H1 (cell line): ENCODE measurements around the gene MAPK8IP3.

ENCODE experiments used
- BACH1 ChIP-seq: IDR thresholded peaks from 2 replicates; pipeline ENCODE4 v1.6.1; 2012; ENCODE audit warnings: low read length, improper control_type of control experiment
- CHD1 ChIP-seq: IDR thresholded peaks from 2 replicates; pipeline ENCODE4 v1.6.1; 2012; ENCODE audit warnings: low read depth, low read length, improper control_type of control experiment
- CHD2 ChIP-seq: IDR thresholded peaks from 2 replicates; pipeline ENCODE4 v1.6.1; 2012; ENCODE audit warnings: low read length, improper control_type of control experiment
- CTCF ChIP-seq, 3 experiments: IDR thresholded peaks; 1 replicate in 2 of 3; 2 replicates in 1 of 3; pipeline versions ENCODE4 v1.5.1 to v1.6.1; 2011; ENCODE audit warnings: low read length in 3 of 3, mild to moderate bottlenecking in 3 of 3, inconsistent platforms in 2 of 3, low read depth in 1 of 3, moderate library complexity in 1 of 3; ENCODE audit not compliant: insufficient read depth in 1 of 3; ENCODE audit errors: control extremely low read depth in 1 of 3
- EP300 ChIP-seq, 2 experiments: IDR thresholded peaks; 1 replicate in 1 of 2; 2 replicates in 1 of 2; pipeline ENCODE4 v1.6.1; 2011 to 2012; ENCODE audit warnings: low read depth in 2 of 2, low read length in 2 of 2, mild to moderate bottlenecking in 2 of 2, borderline replicate concordance in 1 of 2, inconsistent platforms in 1 of 2, moderate library complexity in 1 of 2
- HDAC6 ChIP-seq: IDR thresholded peaks from one replicate; pipeline ENCODE4 v1.7.1; 2012; ENCODE audit warnings: low read depth, mild to moderate bottlenecking, inconsistent platforms, low read length, moderate library complexity
- JUN ChIP-seq: IDR thresholded peaks from 2 replicates; pipeline ENCODE4 v1.6.1; 2011; ENCODE audit warnings: low read depth, mild to moderate bottlenecking, improper control_type of control experiment, low read length
- MAX ChIP-seq: IDR thresholded peaks from 2 replicates; pipeline ENCODE4 v1.6.1; 2012; ENCODE audit warnings: inconsistent platforms
- POLR2A ChIP-seq, 2 experiments: IDR thresholded peaks; 1 replicate in 1 of 2; 2 replicates in 1 of 2; pipeline ENCODE4 v1.6.1; 2011; ENCODE audit warnings: low read depth in 2 of 2, low read length in 2 of 2, mild to moderate bottlenecking in 2 of 2; ENCODE audit errors: control extremely low read depth in 1 of 2
- RAD21 ChIP-seq, 2 experiments: IDR thresholded peaks in 1 of 2; conservative IDR thresholded peaks in 1 of 2; 2 replicates each; pipeline ENCODE4 v1.6.1; 2011; ENCODE audit warnings: low read depth in 2 of 2, low read length in 2 of 2, improper control_type of control experiment in 1 of 2, inconsistent platforms in 1 of 2, mild to moderate bottlenecking in 1 of 2, moderate library complexity in 1 of 2
- RFX5 ChIP-seq: IDR thresholded peaks from 2 replicates; pipeline ENCODE4 v1.6.1; 2011; ENCODE audit warnings: low read depth, low read length, improper control_type of control experiment, borderline replicate concordance
- SP1 ChIP-seq: IDR thresholded peaks from 2 replicates; pipeline ENCODE4 v1.6.1; 2011; ENCODE audit warnings: low read depth, low read length
- USF2 ChIP-seq: IDR thresholded peaks from 2 replicates; pipeline ENCODE4 v1.6.1; 2011; ENCODE audit warnings: low read length, improper control_type of control experiment

GRCh38 chr16:1774448-1774780, 68.4 kb downstream of the MAPK8IP3 start:
- TF ChIP-seq RAD21 (IDR thresholded peaks at IDR 0.05 in 1 of 2, conservative IDR thresholded peaks at IDR 0.05 in 1 of 2; ENCODE audit: low read depth in 2 of 2, low read length in 2 of 2): no peak
- no peak for TF ChIP-seq CHD1
- no peak for TF ChIP-seq JUN
- no peak for TF ChIP-seq HDAC6
- no peak for TF ChIP-seq BACH1
- TF ChIP-seq SP1: no peak
- TF ChIP-seq MAX: no peak
- no peak for TF ChIP-seq USF2
- TF ChIP-seq CTCF (IDR thresholded peaks at IDR 0.05; ENCODE audit: control extremely low read depth in 1 of 3, insufficient read depth in 1 of 3, low read depth in 1 of 3, low read length in 3 of 3): no peak
- TF ChIP-seq CHD2: no peak
- no peak for TF ChIP-seq POLR2A (IDR thresholded peaks at IDR 0.05; ENCODE audit: control extremely low read depth in 1 of 2, low read depth in 2 of 2, low read length in 2 of 2)
- no peak for TF ChIP-seq RFX5
- TF ChIP-seq EP300 (IDR thresholded peaks at IDR 0.05; ENCODE audit: borderline replicate concordance in 1 of 2, low read depth in 2 of 2, low read length in 2 of 2): no peak
